OCI-M2 (cell line): ENCODE measurements around the gene TMEM139.
"Not testable (repeated sequence)": the region's sequence is repeated elsewhere in the genome, so short reads cannot be mapped to it uniquely, and the experiment has no call there.

Experiments used
- DNase-seq: peaks from one replicate; lab custom pipeline; 2025; ENCODE audit not compliant: unreplicated experiment; lab: John Stamatoyannopoulos, UW

TMEM139 gene

GRCh38 chr7:143287935-143288826 is 3.4 kb downstream of the TMEM139 start, which contains the start of gene CASP2:
Gene CASP2, plus strand, starts transcription at chr7:143288351. Its CDS starts 105 bp downstream, at chr7:143288456.
- DNase-seq: peak; percentile 80

- no peak for DNase-seq
Observed at GRCh38 chr7:143288836-143289235, 4.1 kb downstream of the TMEM139 start.

GRCh38 chr7:143289421-143289820 is 4.7 kb downstream of the TMEM139 start:
- no peak for DNase-seq

- DNase-seq: not testable (repeated sequence)
Observed at GRCh38 chr7:143289888-143290287, 5.1 kb downstream of the TMEM139 start.

GRCh38 chr7:143290293-143290692 is 5.5 kb downstream of the TMEM139 start:
- no peak for DNase-seq

GRCh38 chr7:143292876-143293275 is 8.1 kb downstream of the TMEM139 start:
- no peak for DNase-seq

GRCh38 chr7:143295870-143296269 is 11.1 kb downstream of the TMEM139 start:
- DNase-seq: no peak

GRCh38 chr7:143296686-143297085 is 11.9 kb downstream of the TMEM139 start:
- no peak for DNase-seq

GRCh38 chr7:143299346-143299745 is 14.6 kb downstream of the TMEM139 start:
- DNase-seq: no peak

GRCh38 chr7:143299840-143300239 is 15.1 kb downstream of the TMEM139 start:
- no peak for DNase-seq

- no peak for DNase-seq
Observed at GRCh38 chr7:143300959-143301935, 16.5 kb downstream of the TMEM139 start.

- no peak for DNase-seq
Observed at GRCh38 chr7:143303733-143304132, 19.0 kb downstream of the TMEM139 start.

GRCh38 chr7:143304938-143305337 is 20.2 kb downstream of the TMEM139 start:
- no peak for DNase-seq

- DNase-seq: no peak
Observed at GRCh38 chr7:143305423-143306070, 20.8 kb downstream of the TMEM139 start.

GRCh38 chr7:143308632-143309031 is 23.9 kb downstream of the TMEM139 start:
- DNase-seq: no peak

GRCh38 chr7:143314127-143314526 is 29.4 kb downstream of the TMEM139 start:
- DNase-seq: no peak

- no peak for DNase-seq
Observed at GRCh38 chr7:143315776-143316175, 31.0 kb downstream of the TMEM139 start, which contains the start of gene CLCN1. Gene CLCN1, plus strand, starts transcription at chr7:143316111. Its CDS starts 102 bp downstream, at chr7:143316213.

GRCh38 chr7:143316492-143316891 is 31.7 kb downstream of the TMEM139 start:
- no peak for DNase-seq

- no peak for DNase-seq
Observed at GRCh38 chr7:143318661-143319060, 33.9 kb downstream of the TMEM139 start.

GRCh38 chr7:143320620-143321019 is 35.9 kb downstream of the TMEM139 start:
- DNase-seq: no peak

- DNase-seq: no peak
Observed at GRCh38 chr7:143321242-143321641, 36.5 kb downstream of the TMEM139 start.
